ENCODE results near the gene SKIDA1.
A peak's percentile ranks its signal among the peaks of the same experiment; 100 is the strongest.

Gene SKIDA1

DNA sequence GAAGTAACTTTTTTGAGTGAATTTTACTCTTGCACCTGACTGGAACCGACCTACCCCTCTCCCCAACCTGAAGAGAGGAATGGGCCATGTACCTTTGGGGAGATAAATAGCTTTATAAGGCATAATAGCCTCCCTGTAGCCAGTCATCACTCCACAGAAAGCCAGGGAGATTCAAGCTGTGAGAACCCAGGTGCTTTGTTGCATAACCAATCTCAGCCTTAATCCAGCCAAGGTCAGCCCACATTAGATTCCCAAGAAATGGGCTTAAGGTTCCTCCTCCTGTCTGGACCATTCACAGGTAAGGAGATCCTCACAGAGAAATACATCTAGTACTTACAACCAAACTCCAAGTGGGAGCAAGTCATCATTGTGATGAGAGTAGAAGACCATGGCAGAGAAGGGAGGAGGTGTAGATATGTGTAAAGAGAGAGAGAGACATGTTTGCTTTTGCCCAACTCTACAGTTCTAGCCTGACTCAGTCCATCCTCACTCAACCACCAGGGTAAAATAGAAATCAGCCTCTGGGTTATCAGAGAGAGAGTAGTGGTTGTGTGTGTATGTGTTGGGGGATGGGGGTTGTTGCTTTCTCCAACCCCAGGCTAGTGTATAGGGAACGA, 23.6 kb downstream of the SKIDA1 start:
- DNase-seq (ENCODE audit: low read depth): no peak

DNA sequence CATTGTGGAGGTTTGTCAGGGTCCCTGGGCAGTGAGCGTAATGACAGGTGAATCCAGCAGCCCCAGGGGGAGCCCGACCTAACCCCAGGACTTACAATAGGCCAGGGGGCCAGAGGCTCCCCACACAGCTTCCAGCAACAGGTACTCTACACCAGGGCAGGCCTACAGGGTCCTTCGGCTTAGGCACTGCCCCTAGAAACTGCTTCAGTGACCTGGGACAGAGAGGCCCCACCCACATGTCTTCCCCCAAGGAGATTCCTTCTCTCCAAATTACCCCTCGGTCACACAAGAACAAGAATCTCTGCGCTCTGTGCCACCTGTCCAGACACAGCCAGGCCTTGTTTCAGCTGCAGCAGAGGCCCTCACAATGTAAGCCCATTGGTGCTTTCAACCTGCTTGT, 24.4 kb downstream of the SKIDA1 start:
- DNase-seq (ENCODE audit: low read depth): no peak

- DNase-seq (ENCODE audit: low read depth): no peak
These were observed 24.9 kb downstream of the SKIDA1 start for GRCh38 chr10:21500578-21500910.

DNA sequence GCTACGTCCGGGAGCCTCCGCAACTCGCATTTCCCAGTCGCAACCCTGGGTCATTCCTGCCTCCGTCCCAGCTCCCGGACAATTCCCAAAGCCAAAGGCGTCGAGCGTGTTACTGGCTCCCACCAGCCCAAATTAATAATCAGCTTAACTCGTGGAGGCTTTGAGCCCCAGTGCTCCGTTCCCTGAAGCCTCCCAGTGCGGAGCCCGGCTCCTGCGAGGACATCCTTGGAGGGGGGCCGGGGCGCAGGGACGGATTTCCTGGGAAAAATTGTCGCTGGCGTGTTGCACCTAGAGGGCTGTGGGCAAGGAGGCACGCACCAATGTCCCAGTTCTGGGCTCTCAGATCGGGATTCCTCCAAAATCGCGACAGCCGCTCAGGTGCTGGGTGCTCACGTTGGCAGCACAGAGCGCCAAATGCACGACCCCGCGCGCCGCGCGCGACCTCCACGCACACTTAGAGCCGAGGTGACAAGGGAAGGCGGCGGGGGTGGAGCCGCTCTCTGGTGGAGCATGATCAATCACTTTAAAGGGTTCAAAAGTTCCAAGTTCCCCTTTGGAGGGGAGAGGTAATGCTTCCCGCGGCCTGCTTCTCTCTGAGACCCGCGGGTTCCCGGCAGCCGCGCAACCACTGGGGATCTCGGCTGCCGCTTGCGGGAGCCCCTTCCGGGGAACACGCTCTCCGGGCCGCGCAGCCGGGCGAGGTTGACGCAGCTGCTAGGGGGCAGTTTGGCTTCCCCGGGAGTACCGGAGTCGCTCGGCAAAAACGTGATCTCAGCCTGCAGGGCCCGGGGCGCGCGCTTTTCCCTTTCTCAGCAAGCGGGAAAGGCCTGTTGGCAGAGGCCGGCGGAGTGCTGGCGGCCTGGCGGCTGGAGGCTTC, 25.5 kb downstream of the SKIDA1 start:
- no peak for DNase-seq (ENCODE audit: low read depth)

DNA sequence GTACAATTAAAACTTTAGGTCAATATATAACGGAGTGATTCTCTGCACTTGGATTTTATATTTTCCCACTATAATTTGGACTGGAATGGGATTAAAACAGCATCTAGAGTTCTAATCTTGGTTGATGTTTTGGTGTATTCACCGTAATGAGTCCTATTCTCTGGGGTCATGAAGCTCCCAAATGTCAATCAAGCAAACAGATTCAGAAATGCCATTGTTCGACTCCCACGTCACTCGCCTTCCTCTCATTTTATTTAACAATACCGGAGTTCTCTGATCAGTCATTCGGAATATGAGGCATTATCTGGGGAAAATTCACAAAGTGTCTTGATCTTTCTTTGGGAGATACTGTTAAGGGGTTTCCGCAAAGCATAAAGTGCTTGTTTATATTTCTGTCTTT, 26.5 kb downstream of the SKIDA1 start:
- no peak for DNase-seq (ENCODE audit: low read depth)

- DNase-seq (ENCODE audit: low read depth): no peak
These were observed 27.1 kb downstream of the SKIDA1 start for GRCh38 chr10:21498377-21498776.

GRCh38 chr10:21497177-21497807, 28.2 kb downstream of the SKIDA1 start:
- DNase-seq (ENCODE audit: low read depth): no peak

DNA sequence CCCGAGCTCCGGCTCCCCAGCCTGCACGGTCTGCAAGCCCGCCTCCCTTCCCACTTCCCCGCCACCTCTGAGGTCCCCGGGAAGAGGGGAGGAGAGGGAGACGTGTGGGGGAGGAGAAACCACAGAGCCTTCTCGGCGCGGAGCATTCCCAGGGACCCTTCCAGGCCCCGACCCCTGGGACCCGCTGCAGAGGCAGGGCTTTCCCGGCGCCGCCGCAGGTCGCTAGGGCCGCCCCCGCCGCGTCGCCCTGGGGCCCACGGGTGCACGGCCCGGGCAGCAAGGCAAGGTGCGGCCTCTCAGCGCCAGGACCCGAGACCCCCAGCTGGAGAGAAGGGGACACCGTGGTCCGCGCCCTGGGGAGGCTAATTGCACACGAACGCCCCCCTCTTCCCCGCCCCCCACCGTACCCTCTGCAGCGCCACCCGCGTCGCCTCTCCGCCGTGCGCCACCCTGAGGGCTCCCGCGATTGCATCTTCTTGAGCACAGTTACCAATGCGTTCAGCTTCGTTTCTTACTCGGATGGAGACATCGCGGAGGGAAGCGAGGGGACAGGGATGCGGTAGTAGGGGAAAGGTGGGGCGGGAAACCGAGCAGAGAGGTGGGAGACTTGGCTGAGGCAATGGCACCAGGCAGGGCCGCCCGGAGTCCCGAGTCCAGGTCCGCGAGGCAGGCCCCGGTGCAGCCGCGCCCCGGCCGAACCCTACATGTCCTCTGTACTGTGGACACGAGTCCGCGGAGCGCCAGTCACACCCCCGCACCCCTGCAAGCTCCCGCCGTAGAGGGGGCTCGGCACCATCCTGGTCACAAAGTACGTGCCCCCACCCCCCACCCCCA, 28.9 kb downstream of the SKIDA1 start:
- no peak for DNase-seq (ENCODE audit: low read depth)

DNA sequence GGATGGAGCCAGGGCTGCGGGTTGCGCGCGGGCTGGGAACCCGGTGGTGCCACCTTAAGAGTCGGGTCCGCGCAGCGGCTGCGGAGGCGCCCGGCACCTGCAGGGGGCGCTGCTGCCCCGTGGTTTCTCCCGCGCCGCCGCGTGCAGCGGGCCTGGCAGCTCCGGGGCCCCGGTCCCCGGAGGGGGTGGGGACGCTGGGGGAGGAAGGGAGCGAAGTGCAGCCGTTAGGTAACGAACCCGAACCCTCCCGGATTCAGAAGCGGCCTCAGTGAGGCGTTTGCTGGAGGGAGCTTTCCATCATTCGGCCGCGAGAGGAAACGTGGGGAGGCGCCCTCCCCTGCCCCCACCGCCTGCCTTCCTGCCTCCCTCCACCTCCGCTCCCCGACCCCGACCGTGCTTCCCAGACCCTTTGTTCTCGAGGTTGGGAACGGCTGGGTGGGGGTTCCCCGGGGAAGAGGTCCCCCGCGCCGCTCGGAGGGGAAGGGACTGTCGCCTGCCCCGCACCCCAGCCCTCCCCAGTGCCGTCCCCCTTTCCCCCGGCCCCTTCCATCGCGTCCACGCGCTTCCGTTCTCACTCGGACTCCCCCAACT, 29.6 kb downstream of the SKIDA1 start:
- peak; percentile 73 for DNase-seq (ENCODE audit: low read depth)

DNA sequence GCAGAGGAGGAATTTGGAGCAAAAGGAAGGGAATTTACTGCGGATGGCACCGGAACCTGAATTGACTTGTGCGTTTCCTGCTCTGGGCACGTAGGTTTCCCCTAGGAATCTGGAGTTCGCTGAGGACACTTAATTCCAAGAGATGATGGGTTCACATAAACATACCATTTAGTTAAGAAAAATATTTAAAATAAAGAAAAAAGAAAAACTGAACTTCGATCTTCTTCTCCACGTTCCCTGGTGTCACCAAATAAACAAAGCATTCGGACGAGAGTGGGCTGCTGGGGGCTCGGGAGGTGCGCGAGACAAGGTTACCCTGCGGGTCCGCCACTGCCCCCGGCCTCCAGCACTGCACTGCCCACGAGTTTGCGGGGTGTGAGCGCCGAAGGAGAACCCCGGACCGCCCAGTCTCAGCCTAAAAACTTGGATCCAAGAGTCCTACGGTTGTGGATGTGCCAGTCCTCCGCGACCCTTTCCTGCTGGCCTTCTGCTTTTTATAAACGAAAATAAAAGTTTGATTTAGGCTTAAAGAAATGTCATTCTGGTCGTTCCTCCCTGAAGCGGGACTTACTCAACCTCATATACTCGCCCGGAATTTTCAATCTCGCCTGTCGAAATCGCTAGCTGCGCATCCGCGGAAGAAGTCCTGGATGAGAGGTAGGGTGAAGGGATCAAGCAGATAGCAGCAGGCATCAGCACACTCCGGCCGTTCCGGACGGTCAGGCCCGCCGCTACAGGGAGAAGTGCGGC, 30.3 kb downstream of the SKIDA1 start:
- no peak for DNase-seq (ENCODE audit: low read depth)

DNA sequence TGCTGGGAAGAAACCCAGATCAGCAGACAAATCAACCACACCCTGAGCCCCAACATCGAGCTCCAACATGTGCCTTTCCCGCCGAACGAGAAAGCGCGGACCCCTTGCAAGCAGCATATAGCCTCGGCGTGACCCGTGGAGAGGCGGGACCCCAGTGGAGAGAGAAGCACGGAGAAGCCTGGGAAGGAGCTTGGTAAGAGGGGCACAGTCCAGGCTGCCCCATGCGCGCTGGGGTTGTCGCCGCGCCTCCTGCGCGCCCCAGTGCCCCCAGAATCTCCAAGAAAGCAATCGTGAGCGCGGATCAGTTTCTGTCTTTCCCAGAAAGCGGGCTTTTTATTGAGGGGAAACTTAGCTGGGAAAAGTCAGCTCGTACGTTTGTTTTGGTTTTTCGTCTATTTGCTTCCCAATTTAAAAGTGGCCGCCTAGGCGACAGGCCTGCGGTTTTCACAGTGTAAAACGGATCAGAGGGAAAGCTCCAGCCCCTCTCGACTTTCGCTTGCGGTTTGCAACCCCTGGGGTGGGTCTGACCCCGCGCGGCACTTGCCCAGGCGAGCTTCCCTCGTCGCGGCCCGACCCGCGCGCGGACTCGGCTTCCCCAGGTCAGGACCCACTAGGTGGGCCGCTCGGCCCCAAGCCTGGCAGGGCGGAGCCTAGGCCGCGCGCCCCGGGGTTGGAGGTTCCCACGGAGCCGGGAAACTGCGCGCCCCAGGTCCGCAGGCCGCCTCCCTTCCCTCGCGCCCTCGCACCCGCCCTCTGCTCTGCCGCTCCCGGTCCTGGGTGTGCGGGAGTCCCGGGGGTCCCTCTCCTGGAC, 31.1 kb downstream of the SKIDA1 start:
- no peak for DNase-seq (ENCODE audit: low read depth)

GRCh38 chr10:21493784-21494183, 31.7 kb downstream of the SKIDA1 start:
- no peak for DNase-seq (ENCODE audit: low read depth)

GRCh38 chr10:21492421-21492820, 33.1 kb downstream of the SKIDA1 start:
- no peak for DNase-seq (ENCODE audit: low read depth)

GRCh38 chr10:21490711-21491105, 34.8 kb downstream of the SKIDA1 start:
- no peak for DNase-seq (ENCODE audit: low read depth)

DNA sequence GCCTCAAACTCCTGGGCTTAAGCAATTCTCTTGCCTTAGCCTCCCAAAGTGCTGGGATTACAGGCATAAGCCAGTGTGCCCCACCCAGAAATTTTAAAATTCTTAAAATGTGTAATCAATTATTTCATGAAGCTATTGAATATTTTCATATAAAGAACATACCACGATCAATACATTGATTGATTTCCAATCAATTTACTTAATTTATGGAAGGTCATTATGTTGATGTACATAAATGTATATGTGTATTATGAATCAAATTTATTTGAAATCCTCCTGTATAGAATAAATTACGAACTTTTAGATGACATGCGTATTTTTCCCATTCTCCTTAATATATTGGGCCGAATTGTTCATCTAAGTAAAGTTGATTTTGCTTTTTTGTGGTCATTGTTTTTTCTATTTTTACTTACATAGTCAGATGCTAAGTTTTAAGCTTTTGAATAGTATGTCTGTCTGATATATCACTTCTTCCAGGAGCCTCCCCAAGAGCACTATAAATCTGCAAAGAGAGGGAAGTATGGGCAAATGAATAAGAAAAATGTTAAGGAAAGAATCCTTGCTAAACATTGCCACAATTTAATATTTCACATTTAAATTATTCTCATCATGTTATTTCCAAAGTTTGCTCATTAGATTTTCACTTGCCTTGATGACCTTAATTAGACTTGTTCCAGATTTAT, 35.3 kb downstream of the SKIDA1 start:
- no peak for DNase-seq (ENCODE audit: low read depth)

DNA sequence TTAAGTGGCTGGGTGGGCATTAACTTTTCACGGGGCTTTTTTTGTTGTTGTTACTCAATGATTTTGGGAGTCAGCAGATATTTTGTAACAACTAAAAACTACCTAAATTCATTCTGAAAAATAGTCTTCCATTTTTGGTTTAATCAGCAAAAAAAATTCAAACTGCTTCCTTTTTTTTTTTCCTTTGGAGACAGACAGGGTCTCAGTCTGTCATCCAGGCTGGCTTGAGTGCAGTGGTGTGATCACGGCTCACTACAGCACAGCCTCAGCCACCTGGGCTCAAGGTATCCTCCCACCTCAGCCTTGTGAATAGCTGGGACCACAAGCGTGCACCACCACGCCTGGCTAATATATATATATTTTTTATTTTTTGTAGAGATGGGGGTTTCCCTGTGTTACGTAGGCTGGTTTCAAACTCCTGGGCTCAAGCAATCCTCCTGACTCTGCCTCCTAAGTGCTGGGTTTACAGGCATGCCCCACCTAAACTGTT, 36.5 kb downstream of the SKIDA1 start:
- DNase-seq (ENCODE audit: low read depth): no peak

DNA sequence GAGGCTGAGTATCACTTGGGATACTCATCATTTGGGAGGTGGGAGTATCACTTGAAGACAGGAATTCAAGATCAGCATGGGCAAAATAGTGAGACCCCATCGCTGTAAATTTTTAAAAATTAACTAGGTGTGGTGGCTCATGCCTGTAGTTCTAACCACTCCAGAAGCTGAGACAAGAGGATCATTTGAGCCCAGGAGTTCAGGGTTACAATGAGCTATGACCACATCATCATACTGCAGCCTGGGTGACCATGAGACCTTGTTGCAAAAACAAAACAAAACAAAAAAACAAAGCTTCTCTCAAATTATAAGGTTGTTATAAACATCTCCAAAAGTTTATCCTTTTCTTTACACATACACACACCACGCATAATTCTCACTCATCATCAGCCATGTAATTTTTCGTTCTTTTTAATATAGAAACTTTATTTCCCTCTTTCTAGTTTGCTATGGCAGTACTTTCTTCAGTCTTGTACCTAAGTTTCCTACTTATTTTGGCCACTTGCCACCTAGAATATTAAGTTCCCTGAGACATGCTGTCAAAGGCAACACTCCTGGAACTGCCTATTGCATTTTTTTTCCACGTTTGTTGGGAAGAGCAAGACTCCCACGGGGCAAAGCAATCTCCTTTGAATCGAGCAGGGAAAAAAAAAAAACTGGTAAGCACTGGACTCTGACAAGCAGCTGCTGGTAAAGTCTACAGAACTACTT, 37.1 kb downstream of the SKIDA1 start:
- DNase-seq (ENCODE audit: low read depth): no peak

- no peak for DNase-seq (ENCODE audit: low read depth)
These were observed 37.9 kb downstream of the SKIDA1 start for GRCh38 chr10:21487416-21488180.

Data from T follicular helper cell (primary cell).